H1 (cell line): ENCODE results near the gene LY6G6F. TPM values are rescaled to one million over a fixed set of nuclear protein-coding genes. Genes with fewer than 3 reads are reported as not detected.
A peak's percentile ranks its signal among the peaks of the same experiment; 100 is the strongest.

ENCODE experiments used
- CTCF ChIA-PET: fragments of 300-600 bp; sonication (Branson Sonifier 250); formaldehyde crosslinking; loops from one replicate; lab custom pipeline; 2021; ENCODE audit not compliant: partially characterized antibody; lab: Charles Lee
- POLR2A ChIA-PET: fragments of 300-600 bp; sonication (Branson Sonifier 250); formaldehyde crosslinking; loops from one replicate; lab custom pipeline; 2021; ENCODE audit warnings: inconsistent platforms; ENCODE audit not compliant: partially characterized antibody; lab: Charles Lee
- DNase-seq, 2 experiments: peaks; one replicate each; pipeline versions ENCODE4 v3.0.0 to v3.0.0-alpha.2; 2010 to 2022; ENCODE audit warnings: low spot score in 2 of 2, low read depth in 1 of 2, mixed read lengths in 1 of 2
- FAIRE-seq: peaks from 2 replicates; lab custom pipeline; 2011; peaks lifted over from hg19 to GRCh38; lab: Jason Lieb, UNC
- H2AFZ ChIP-seq: 2 replicates; pipeline ENCODE4 v1.8.1; 2012; ENCODE audit warnings: low read length, inconsistent platforms
- H2AK5ac ChIP-seq: 2 replicates; pipeline ENCODE4 v1.6.1; 2013; ENCODE audit warnings: low read depth, low read length
- H2BK120ac ChIP-seq: replicated peaks from 2 replicates; pipeline ENCODE3; 2013; ENCODE audit warnings: low read depth, low read length, inconsistent platforms
- H2BK12ac ChIP-seq: 2 replicates; pipeline ENCODE4 v1.6.1; 2013; ENCODE audit warnings: low read depth, low read length
- H2BK15ac ChIP-seq: 2 replicates; pipeline ENCODE4 v1.6.1; 2013; ENCODE audit warnings: low read length
- H2BK20ac ChIP-seq: 2 replicates; pipeline ENCODE4 v1.6.1; 2013; ENCODE audit warnings: low read length
- H2BK5ac ChIP-seq: 2 replicates; pipeline ENCODE4 v1.6.1; 2013; ENCODE audit warnings: low read depth, low read length
- H3K14ac ChIP-seq: 2 replicates; pipeline ENCODE4 v1.6.1; 2013; ENCODE audit warnings: inconsistent platforms; ENCODE audit not compliant: insufficient read length
- H3K18ac ChIP-seq: 2 replicates; pipeline ENCODE4 v1.6.1; 2013; ENCODE audit warnings: low read length; ENCODE audit errors: extremely low read depth
- H3K23ac ChIP-seq: 2 replicates; pipeline ENCODE4 v1.6.1; 2013; ENCODE audit warnings: inconsistent platforms; ENCODE audit not compliant: insufficient read length
- H3K23me2 ChIP-seq: 2 replicates; pipeline ENCODE4 v1.6.1; 2013; ENCODE audit warnings: low read depth, low read length
- H3K27ac ChIP-seq: 2 replicates; pipeline ENCODE4 v1.6.1; 2011; ENCODE audit warnings: low read depth, low read length, inconsistent platforms
- H3K27me3 ChIP-seq, 4 experiments: replicated peaks in 1 of 4; 1 replicate in 1 of 4; 2 replicates in 3 of 4; pipeline versions ENCODE4 v1.6.1 to v1.8.1; 2011 to 2013; ENCODE audit warnings: low read length in 3 of 4, mild to moderate bottlenecking in 3 of 4, inconsistent platforms in 2 of 4, mixed read lengths in 2 of 4, moderate library complexity in 1 of 4; ENCODE audit not compliant: control insufficient read depth in 3 of 4, insufficient read depth in 3 of 4; ENCODE audit errors: extremely low read depth in 1 of 4
- H3K36me3 ChIP-seq, 4 experiments: 2 replicates each; pipeline versions ENCODE4 v1.6.1 to v1.8.1; 2011 to 2013; ENCODE audit warnings: mild to moderate bottlenecking in 4 of 4, low read length in 3 of 4, moderate library complexity in 2 of 4, control low read depth in 1 of 4, inconsistent platforms in 1 of 4; ENCODE audit not compliant: insufficient read depth in 4 of 4, control insufficient read depth in 2 of 4
- H3K4ac ChIP-seq: replicated peaks from 2 replicates; pipeline ENCODE3; 2013; ENCODE audit warnings: low read length, low read depth, mixed read lengths, inconsistent platforms; ENCODE audit not compliant: insufficient read length
- H3K4me1 ChIP-seq, 4 experiments: replicated peaks in 1 of 4; 1 replicate in 1 of 4; 2 replicates in 3 of 4; pipeline versions ENCODE4 v1.6.1 to v1.8.1; 2011 to 2013; ENCODE audit warnings: low read length in 3 of 4, inconsistent platforms in 2 of 4, mixed read lengths in 1 of 4; ENCODE audit not compliant: insufficient read depth in 4 of 4, control insufficient read depth in 3 of 4
- H3K4me2 ChIP-seq, 2 experiments: 2 replicates each; pipeline versions ENCODE4 v1.6.1 to v1.8.1; 2011 to 2013; ENCODE audit warnings: low read depth in 2 of 2, low read length in 2 of 2, control low read depth in 1 of 2, inconsistent platforms in 1 of 2, mild to moderate bottlenecking in 1 of 2; ENCODE audit not compliant: insufficient read depth in 1 of 2
- H3K4me3 ChIP-seq, 4 experiments: fragments of 200-600, 300-600 bp in 1 of 4; sonication (generic), shearing (Covaris generic), sonication (Bioruptor Twin) in 1 of 4; 2 replicates each; pipeline versions ENCODE4 v1.5.1 to v1.8.1; 2011 to 2016; ENCODE audit warnings: low read length in 4 of 4, low read depth in 3 of 4, control low read depth in 2 of 4, inconsistent platforms in 2 of 4, mild to moderate bottlenecking in 2 of 4, mixed read lengths in 1 of 4, moderate library complexity in 1 of 4; ENCODE audit not compliant: insufficient read depth in 2 of 4; ENCODE audit errors: extremely low read depth in 1 of 4
- H3K56ac ChIP-seq: replicated peaks from 2 replicates; pipeline ENCODE3; 2013; ENCODE audit warnings: low read depth, mild to moderate bottlenecking, mixed read lengths, low read length, inconsistent platforms; ENCODE audit not compliant: insufficient read length
- H3K79me1 ChIP-seq: 2 replicates; pipeline ENCODE4 v1.6.1; 2013; ENCODE audit warnings: low read depth, low read length, control low read depth
- H3K79me2 ChIP-seq, 2 experiments: 2 replicates each; pipeline versions ENCODE4 v1.6.1 to v1.8.1; 2012 to 2013; ENCODE audit warnings: low read length in 2 of 2, mild to moderate bottlenecking in 2 of 2, inconsistent platforms in 1 of 2; ENCODE audit not compliant: insufficient read depth in 2 of 2, control insufficient read depth in 1 of 2
- H3K9ac ChIP-seq, 4 experiments: replicated peaks in 1 of 4; 1 replicate in 1 of 4; 2 replicates in 3 of 4; pipeline versions ENCODE4 v1.6.1 to v1.8.1; 2011 to 2013; ENCODE audit warnings: low read depth in 3 of 4, low read length in 3 of 4, control low read depth in 2 of 4, mild to moderate bottlenecking in 2 of 4, moderate library complexity in 2 of 4, inconsistent platforms in 1 of 4; ENCODE audit errors: extremely low read depth in 1 of 4
- H3K9me3 ChIP-seq, 2 experiments: 2 replicates each; pipeline versions ENCODE4 v1.6.1 to v1.8.1; 2012 to 2013; ENCODE audit warnings: mild to moderate bottlenecking in 2 of 2, moderate library complexity in 2 of 2, control low read depth in 1 of 2, inconsistent platforms in 1 of 2, low read depth in 1 of 2, low read length in 1 of 2, mixed read lengths in 1 of 2; ENCODE audit not compliant: insufficient read depth in 2 of 2
- H4K20me1 ChIP-seq, 2 experiments: replicated peaks in 1 of 2; 2 replicates each; pipeline versions ENCODE3 to v1.8.1; 2011 to 2013; ENCODE audit warnings: inconsistent platforms in 2 of 2, low read length in 2 of 2, mild to moderate bottlenecking in 1 of 2; ENCODE audit not compliant: insufficient read depth in 2 of 2, control insufficient read depth in 1 of 2
- H4K5ac ChIP-seq: 2 replicates; pipeline ENCODE4 v1.6.1; 2013; ENCODE audit warnings: low read length, low read depth, mixed read lengths, inconsistent platforms; ENCODE audit not compliant: insufficient read length
- H4K8ac ChIP-seq: 2 replicates; pipeline ENCODE4 v1.8.0; 2013; ENCODE audit warnings: mild to moderate bottlenecking, moderate library complexity, low read length, inconsistent platforms; ENCODE audit not compliant: insufficient read depth; ENCODE audit errors: extremely low read depth
- H4K91ac ChIP-seq: replicated peaks from 2 replicates; pipeline ENCODE3; 2013; ENCODE audit warnings: low read length, mixed read lengths, inconsistent platforms; ENCODE audit not compliant: insufficient read length
- CTBP2 ChIP-seq: IDR thresholded peaks from 2 replicates; pipeline ENCODE4 v1.7.0; 2011; ENCODE audit warnings: borderline replicate concordance, mild to moderate bottlenecking, moderate library complexity, mixed read lengths, low read length; ENCODE audit not compliant: insufficient read depth, insufficient read length
- EGR1 ChIP-seq: IDR thresholded peaks from 2 replicates; pipeline ENCODE4 v1.6.1; 2011; ENCODE audit warnings: low read depth, low read length, borderline replicate concordance
- WGBS, 2 experiments: shearing (Covaris generic) in 1 of 2; methylation state at CpG; one replicate each; pipeline versions ENCODE4 v1.1.6 to v1.1.7; 2013 to 2015; ENCODE audit warnings: low lambda C conversion rate in 2 of 2, mixed read lengths in 2 of 2, inconsistent platforms in 1 of 2, low coverage in 1 of 2, missing lambda C conversion rate in 1 of 2; ENCODE audit not compliant: insufficient replicate concordance in 2 of 2, insufficient coverage in 1 of 2, insufficient read length in 1 of 2; ENCODE audit errors: extremely low coverage in 1 of 2, missing lambda C conversion rate in 1 of 2; 5-methylcytosine and 5-hydroxymethylcytosine counted together
- polyA plus RNA-seq, 7 experiments: library from polyadenylated mRNA; depleted of rRNA in 3 of 7; stranded (reverse) in 5 of 7; unstranded in 2 of 7; fragments of >200 nt in 5 of 7; fragments of 200-250 nt in 2 of 7; gene quantifications; 1 replicate in 5 of 7; 2 replicates in 1 of 7; 4 replicates in 1 of 7; pipeline versions ENCODE4 v1.2.1 to v1.2.3, GENCODE V29; 2011 to 2013; ENCODE audit warnings: missing spikeins in 2 of 7, mixed read lengths in 2 of 7
- total RNA-seq: library from RNA; stranded (reverse); fragmentation: NEBNext Ultra II Directional; extraction: Animal tissue kit (Norgen Biotek cat#: 25700); gene quantifications from 2 replicates; pipeline ENCODE4 v1.2.1, GENCODE V29; 2021

Gene LY6G6F
- total and polyA plus RNA-seq, 2 of the 8 experiments (the other 6 are each of a cell fraction or from before 2014, with no cell fraction given): not detected

GRCh38 chr6:31740397-31741223, 33.9 kb downstream of the LY6G6F start:
- H3K14ac ChIP-seq: no peak overlapping the region
- peak overlapping the region; percentile 40 for H3K4ac ChIP-seq
- peak overlapping the region; percentile 68 for H2AK5ac ChIP-seq
- H3K9me3 ChIP-seq: no peaks in the 10 kb centered on the region; a peak in 1 of 4 replicates
- WGBS, 2 experiments: 57% methylated on average over 26 of the region's 29 CpGs; no CpG with 5 or more reads in 1 of the 2 experiments
- no peaks in the 10 kb centered on the region for H4K20me1 ChIP-seq
- H2BK5ac ChIP-seq: peak overlapping the region; percentile 98
- H2BK12ac ChIP-seq: peak overlapping the region; percentile 88; the same call in 1 of the 2 replicates
- H3K27me3 ChIP-seq: no peaks in the 10 kb centered on the region
- peak overlapping the region; percentile 98 for H3K18ac ChIP-seq
- 0 out of 2 replicates have a peak overlapping the region, but pooled peaks have one; percentile 75 for H2BK20ac ChIP-seq
- peak overlapping the region; percentile 58 for H2BK120ac ChIP-seq
- DNase-seq (no peak), FAIRE-seq (no peak)
- peak overlapping the region; percentile 86 to 99 for H3K4me2 ChIP-seq
- H4K91ac ChIP-seq: peak overlapping the region; percentile 75
- H3K4me3 ChIP-seq: peak overlapping the region; percentile 36 to 65 (median 47)
- H3K27ac ChIP-seq: peak overlapping the region; percentile 92
- H2AFZ ChIP-seq: no peak overlapping the region
- peaks cover 0 to 10% of the 10 kb centered on the region in 2 experiments; a peak in 2 of 4 replicates for H3K79me2 ChIP-seq
- H3K56ac ChIP-seq: peak overlapping the region; percentile 80
- H2BK15ac ChIP-seq: peak overlapping the region; percentile 93; the same call in 1 of the 2 replicates
- peak overlapping the region; percentile 70 to 96 (median 92) for H3K9ac ChIP-seq
- H3K23me2 ChIP-seq: peaks cover 11% of the 10 kb centered on the region
- H4K5ac ChIP-seq: peak overlapping the region; percentile 70
- peaks cover 0 to 12% (median 0%) of the 10 kb centered on the region in 4 experiments; a peak in 3 of 8 replicates for H3K36me3 ChIP-seq
- POLR2A ChIA-PET: interaction anchor here (0.6 to 8.7 kb wide), 44 partner anchors 10 to 199 kb away, joined by 3 to 73 read pairs (median 8); partner anchors contain the start of genes ABHD16A, APOM, ATP6V1G2 and BAG6
- CTCF ChIA-PET: interaction anchor here (0.8 to 5.9 kb wide), 14 partner anchors 11 to 160 kb away, joined by 3 to 52 read pairs (median 4); partner anchors contain the start of genes DDAH2, MPIG6B, SAPCD1 and VARS1
- peaks cover 16 to 22% (median 21%) of the 10 kb centered on the region in 4 experiments for H3K4me1 ChIP-seq
- H3K23ac ChIP-seq: no peak overlapping the region
- peak overlapping the region; percentile 98; the same call in 1 of the 2 replicates for H4K8ac ChIP-seq
- H3K79me1 ChIP-seq: no peaks in the 10 kb centered on the region
- TF ChIP-seq EGR1 (no peak), CTBP2 (no peak)
